ENCODE data around the gene FRMPD2.

- TF ChIP-seq CTCF (IDR thresholded peaks at IDR 0.05): no peak
- TF ChIP-seq POLR2AphosphoS5 (IDR thresholded peaks at IDR 0.05): no peak
Observed at GRCh38 chr10:48305905-48306264, 31.4 kb upstream of the FRMPD2 start.

All from transverse colon (tissue), 4 donors.